ENCODE data around the gene DSCAM.

DSCAM gene

GRCh38 chr21:40754466-40754865, 92.5 kb downstream of the DSCAM start:
- H3K4me3 ChIP-seq (replicated peaks; ENCODE audit: insufficient read depth, low read length): no peak overlapping the region
- no peaks in the 10 kb centered on the region for H3K27me3 ChIP-seq (ENCODE audit: insufficient read depth, poor library complexity, severe bottlenecking)
- no peak for TF ChIP-seq CTCF (IDR thresholded peaks at IDR 0.05; ENCODE audit: insufficient read depth, low read length)
- TF ChIP-seq GABPA (IDR thresholded peaks at IDR 0.05; ENCODE audit: low read depth): no peak
- no peak for TF ChIP-seq REST (IDR thresholded peaks at IDR 0.05; ENCODE audit: insufficient replicate concordance, low read depth)
- TF ChIP-seq POLR2AphosphoS5 (IDR thresholded peaks at IDR 0.05; ENCODE audit: low read depth): no peak
- TF ChIP-seq SPI1 (IDR thresholded peaks at IDR 0.05; ENCODE audit: borderline replicate concordance, low read depth): no peak
- no peak overlapping the region for H3K27ac ChIP-seq (replicated peaks)
- no peak for DNase-seq (ENCODE audit: low read depth in 1 of 2, low spot score in 1 of 2)

GRCh38 chr21:40753756-40754155, 93.2 kb downstream of the DSCAM start:
- Histone ChIP-seq H3K27me3 (ENCODE audit: insufficient read depth, poor library complexity, severe bottlenecking) (peaks cover 3% of the 10 kb centered on the region), H3K4me3 (replicated peaks; ENCODE audit: insufficient read depth, low read length) (no peak overlapping the region), H3K27ac (replicated peaks) (no peak overlapping the region)
- DNase-seq (ENCODE audit: low read depth in 1 of 2, low spot score in 1 of 2): no peak
- no peak for TF ChIP-seq POLR2AphosphoS5 (IDR thresholded peaks at IDR 0.05; ENCODE audit: low read depth)
- no peak for TF ChIP-seq REST (IDR thresholded peaks at IDR 0.05; ENCODE audit: insufficient replicate concordance, low read depth)
- TF ChIP-seq SPI1 (IDR thresholded peaks at IDR 0.05; ENCODE audit: borderline replicate concordance, low read depth): no peak
- TF ChIP-seq GABPA (IDR thresholded peaks at IDR 0.05; ENCODE audit: low read depth): no peak
- TF ChIP-seq CTCF (IDR thresholded peaks at IDR 0.05; ENCODE audit: insufficient read depth, low read length): no peak

- no peak overlapping the region for H3K4me3 ChIP-seq (replicated peaks; ENCODE audit: insufficient read depth, low read length)
- no peak overlapping the region for H3K27ac ChIP-seq (replicated peaks)
- H3K27me3 ChIP-seq (ENCODE audit: insufficient read depth, poor library complexity, severe bottlenecking): peaks cover 7% of the 10 kb centered on the region
- TF ChIP-seq CTCF (IDR thresholded peaks at IDR 0.05; ENCODE audit: insufficient read depth, low read length) (no peak), SPI1 (IDR thresholded peaks at IDR 0.05; ENCODE audit: borderline replicate concordance, low read depth) (no peak), POLR2AphosphoS5 (IDR thresholded peaks at IDR 0.05; ENCODE audit: low read depth) (no peak), REST (IDR thresholded peaks at IDR 0.05; ENCODE audit: insufficient replicate concordance, low read depth) (no peak), GABPA (IDR thresholded peaks at IDR 0.05; ENCODE audit: low read depth) (no peak)
- DNase-seq (ENCODE audit: low read depth in 1 of 2, low spot score in 1 of 2): no peak
Measured at GRCh38 chr21:40752125-40752524, 94.8 kb downstream of the DSCAM start.
